ENCODE data around the gene SPATA2. TPM values are rescaled to one million over a fixed set of nuclear protein-coding genes. Genes with fewer than 3 reads are reported as not detected.
A peak's percentile ranks its signal among the peaks of the same experiment; 100 is the strongest.
"Not testable (repeated sequence)": the region's sequence is repeated elsewhere in the genome, so short reads cannot be mapped to it uniquely, and the experiment has no call there.

SPATA2 gene
- total RNA-seq, 1 experiment from 2014 or later, result 3.3 TPM

DNA sequence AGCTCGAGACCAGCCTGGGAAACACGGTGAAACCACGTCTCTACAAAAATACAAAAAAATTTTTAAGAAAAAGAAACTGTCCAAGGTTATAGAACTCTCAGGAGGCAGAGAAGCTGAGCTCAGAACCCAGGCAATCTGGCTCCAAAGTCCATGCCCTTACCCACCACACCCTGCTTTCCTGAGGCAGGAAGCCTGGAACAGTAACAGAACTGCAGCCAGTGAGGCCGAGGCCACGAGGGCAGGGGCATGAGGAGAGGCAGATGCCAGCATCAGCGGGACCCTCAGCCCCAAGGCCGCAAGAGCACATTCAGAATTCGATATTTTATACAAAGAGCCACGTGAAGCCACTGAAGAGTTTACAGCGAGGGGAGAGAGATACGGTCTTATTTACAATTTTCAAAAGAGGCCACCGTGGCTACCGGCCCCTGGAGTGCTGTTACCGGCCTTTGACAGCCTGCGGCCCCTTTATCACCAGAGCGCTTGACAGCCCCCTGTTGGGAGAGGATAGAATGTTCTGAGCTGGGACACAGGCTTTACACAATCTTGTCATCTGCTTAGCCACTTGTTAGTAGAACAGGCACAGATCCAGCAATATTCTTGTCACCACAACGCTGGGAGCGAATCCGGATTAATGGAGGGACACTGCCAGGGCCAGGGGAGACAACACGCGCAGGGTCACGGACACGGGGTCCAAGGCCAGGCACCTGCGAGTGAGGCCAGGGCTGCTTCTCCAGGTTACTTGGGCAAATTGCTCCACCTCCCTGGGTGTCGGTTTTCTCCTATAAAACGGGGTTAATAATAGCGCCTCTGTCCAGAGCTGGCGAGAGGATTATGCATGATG is 5.6 kb downstream of the SPATA2 start:
- peak; percentile 50 for DNase-seq (ENCODE audit: low read depth, low spot score)
- in situ Hi-C loops (cut with HindIII; ENCODE audit: low pct_unique_long_range_greater_than_20kb, low sequenced_read_pairs), result no loop called here

DNA sequence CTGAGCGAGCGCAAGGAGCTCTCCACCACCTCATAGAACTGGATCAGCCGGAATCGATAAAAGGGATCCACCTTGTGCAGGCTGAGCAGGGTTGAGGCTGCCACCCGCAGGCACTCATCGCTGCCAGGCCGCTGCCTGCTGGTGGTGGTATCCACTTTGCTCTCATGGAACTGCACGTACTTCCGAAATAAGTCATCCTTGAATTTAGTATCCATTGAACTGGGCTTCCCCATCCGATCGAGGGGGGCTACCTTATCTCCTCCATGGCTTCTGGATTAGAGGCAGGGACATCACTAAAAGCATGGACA is 7.1 kb downstream of the SPATA2 start:
- no peak for DNase-seq (ENCODE audit: low read depth, low spot score)
- in situ Hi-C loops (cut with HindIII; ENCODE audit: low pct_unique_long_range_greater_than_20kb, low sequenced_read_pairs), result no loop called here

GRCh38 chr20:49907405-49908257 is 7.7 kb downstream of the SPATA2 start:
- no peak for DNase-seq (ENCODE audit: low read depth, low spot score)
- in situ Hi-C loops (cut with HindIII; ENCODE audit: low pct_unique_long_range_greater_than_20kb, low sequenced_read_pairs), result no loop called here

DNA sequence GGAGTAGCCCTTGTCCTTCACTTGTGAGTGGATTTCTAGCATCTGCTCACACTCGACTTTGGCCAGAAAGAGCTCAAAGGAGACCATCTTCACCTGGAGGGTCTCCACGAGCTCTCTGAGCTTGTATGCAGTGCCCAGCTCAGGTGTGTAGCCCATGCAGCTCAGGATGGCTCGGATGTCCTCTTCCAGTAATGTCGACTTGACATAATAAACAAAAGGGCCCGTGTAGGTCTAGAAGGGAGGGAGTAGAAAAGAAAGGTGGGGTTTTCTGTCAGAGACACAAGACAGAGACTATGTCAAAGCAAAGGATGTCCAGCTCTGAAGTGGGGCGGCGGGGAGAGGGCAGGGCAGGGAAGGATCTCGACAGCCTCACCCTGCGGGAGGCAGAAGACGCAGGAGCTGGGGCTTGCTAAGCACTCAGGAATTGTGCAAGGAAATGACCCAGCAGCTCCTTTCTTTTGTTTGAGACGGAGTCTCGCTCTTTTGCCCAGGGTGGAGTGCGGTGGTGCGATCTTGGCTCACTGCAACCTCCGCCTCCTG is 8.6 kb downstream of the SPATA2 start:
- in situ Hi-C loops (cut with HindIII; ENCODE audit: low pct_unique_long_range_greater_than_20kb, low sequenced_read_pairs), result no loop called here
- no peak for DNase-seq (ENCODE audit: low read depth, low spot score)

GRCh38 chr20:49906101-49906604 is 9.2 kb downstream of the SPATA2 start:
- in situ Hi-C loops (cut with HindIII; ENCODE audit: low pct_unique_long_range_greater_than_20kb, low sequenced_read_pairs), result no loop called here
- peak; percentile 31 for DNase-seq (ENCODE audit: low read depth, low spot score)

GRCh38 chr20:49905415-49906091 is 9.8 kb downstream of the SPATA2 start:
- no peak for DNase-seq (ENCODE audit: low read depth, low spot score)
- in situ Hi-C loops (cut with HindIII; ENCODE audit: low pct_unique_long_range_greater_than_20kb, low sequenced_read_pairs), result no loop called here

- no peak for DNase-seq (ENCODE audit: low read depth, low spot score)
- in situ Hi-C loops (cut with HindIII; ENCODE audit: low pct_unique_long_range_greater_than_20kb, low sequenced_read_pairs), result no loop called here
These were observed 10.7 kb downstream of the SPATA2 start for GRCh38 chr20:49904440-49905214.

GRCh38 chr20:49901588-49901987 is 13.7 kb downstream of the SPATA2 start:
- DNase-seq (ENCODE audit: low read depth, low spot score), result no peak
- in situ Hi-C loops (cut with HindIII; ENCODE audit: low pct_unique_long_range_greater_than_20kb, low sequenced_read_pairs), result no loop called here

DNA sequence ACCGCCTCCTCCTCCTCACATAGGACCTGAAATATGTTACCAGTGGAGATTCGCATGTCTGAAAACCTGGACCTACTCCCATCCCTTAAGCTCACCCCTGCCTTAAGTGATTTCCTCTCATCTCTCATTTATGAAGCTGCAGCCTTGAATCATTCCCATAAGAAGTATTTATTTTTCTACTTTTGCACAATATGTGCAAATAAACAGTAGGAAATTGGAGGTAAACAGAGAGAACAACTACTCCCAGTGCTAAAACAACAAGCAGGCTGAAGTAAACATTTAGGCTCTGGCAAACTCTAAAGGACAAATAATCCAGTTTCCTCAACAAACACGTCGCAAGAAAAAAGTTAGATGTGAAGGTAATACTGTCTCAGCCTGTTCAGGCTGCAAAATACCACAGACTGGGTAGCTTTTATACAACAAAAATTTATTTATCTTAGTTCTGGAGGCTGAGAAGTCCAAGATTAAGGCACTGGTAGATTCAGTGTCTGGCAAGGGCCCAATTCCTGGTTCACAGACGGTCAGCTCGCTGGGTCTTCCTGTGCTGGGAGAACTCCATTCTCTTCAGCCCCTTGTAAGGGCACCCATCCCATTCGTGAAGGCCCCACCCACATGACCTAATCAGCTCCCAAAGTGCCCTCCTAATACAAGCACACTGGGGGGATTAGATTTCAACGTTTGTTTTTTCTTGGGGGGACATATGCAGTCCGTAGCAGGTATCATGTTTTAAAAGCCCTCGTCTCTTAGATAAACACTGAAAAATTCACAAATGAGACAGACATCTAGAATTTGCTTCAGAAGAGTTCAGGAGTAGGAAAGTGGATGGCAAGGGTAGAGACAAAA is 15.6 kb downstream of the SPATA2 start:
- in situ Hi-C loops (cut with HindIII; ENCODE audit: low pct_unique_long_range_greater_than_20kb, low sequenced_read_pairs), result no loop called here

DNA sequence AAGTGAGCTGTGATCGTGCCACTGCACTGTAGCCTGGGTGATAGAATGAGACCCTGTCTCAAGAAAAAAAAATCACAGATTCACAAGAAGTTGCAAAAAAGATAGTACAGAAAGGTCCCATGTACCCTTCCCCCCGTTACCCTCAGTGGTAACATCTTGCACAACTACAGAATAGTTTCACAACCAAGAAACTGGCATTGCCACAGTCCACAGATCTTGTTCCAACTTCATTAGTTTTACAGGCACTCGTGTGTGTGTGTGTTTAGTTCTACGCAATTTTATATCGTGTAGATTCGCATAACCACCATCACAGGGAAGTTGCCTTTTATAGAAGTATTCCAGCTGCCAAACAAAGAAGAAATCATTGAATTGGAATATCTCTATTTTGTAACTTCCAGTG is 19.1 kb downstream of the SPATA2 start:
- in situ Hi-C loops (cut with HindIII; ENCODE audit: low pct_unique_long_range_greater_than_20kb, low sequenced_read_pairs), result no loop called here
- no peak for DNase-seq (ENCODE audit: low read depth, low spot score)

More for the DNA sequence above, 15.6 kb downstream of the SPATA2 start:
- DNase-seq (ENCODE audit: low read depth, low spot score), result no peak

GRCh38 chr20:49895474-49896093 is 19.7 kb downstream of the SPATA2 start:
- DNase-seq (ENCODE audit: low read depth, low spot score); in situ Hi-C loops (cut with HindIII; ENCODE audit: low pct_unique_long_range_greater_than_20kb, low sequenced_read_pairs): not testable (repeated sequence)

DNA sequence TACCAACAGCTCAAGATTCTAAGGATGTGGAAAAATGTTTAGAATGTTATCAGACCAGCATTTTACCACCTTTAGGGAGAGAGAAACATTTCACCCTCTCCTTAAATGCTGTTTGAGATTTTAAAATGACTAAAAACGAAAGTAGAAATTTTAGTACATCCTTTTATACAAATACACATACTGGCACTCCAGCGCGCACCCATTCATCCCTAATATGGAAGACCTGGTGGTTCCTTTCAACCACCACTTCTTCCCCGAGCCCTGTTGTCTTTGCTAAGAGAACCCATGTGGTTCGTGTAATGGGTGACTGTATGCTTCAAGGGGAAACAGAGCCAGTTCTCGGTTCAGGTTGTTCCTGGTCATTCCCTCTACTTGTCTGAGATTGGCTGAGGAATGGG is 21.3 kb downstream of the SPATA2 start:
- in situ Hi-C loops (cut with HindIII; ENCODE audit: low pct_unique_long_range_greater_than_20kb, low sequenced_read_pairs), result no loop called here
- DNase-seq (ENCODE audit: low read depth, low spot score), result no peak

GRCh38 chr20:49893242-49894072 is 21.9 kb downstream of the SPATA2 start:
- in situ Hi-C loops (cut with HindIII; ENCODE audit: low pct_unique_long_range_greater_than_20kb, low sequenced_read_pairs), result no loop called here
- DNase-seq (ENCODE audit: low read depth, low spot score), result no peak

DNA sequence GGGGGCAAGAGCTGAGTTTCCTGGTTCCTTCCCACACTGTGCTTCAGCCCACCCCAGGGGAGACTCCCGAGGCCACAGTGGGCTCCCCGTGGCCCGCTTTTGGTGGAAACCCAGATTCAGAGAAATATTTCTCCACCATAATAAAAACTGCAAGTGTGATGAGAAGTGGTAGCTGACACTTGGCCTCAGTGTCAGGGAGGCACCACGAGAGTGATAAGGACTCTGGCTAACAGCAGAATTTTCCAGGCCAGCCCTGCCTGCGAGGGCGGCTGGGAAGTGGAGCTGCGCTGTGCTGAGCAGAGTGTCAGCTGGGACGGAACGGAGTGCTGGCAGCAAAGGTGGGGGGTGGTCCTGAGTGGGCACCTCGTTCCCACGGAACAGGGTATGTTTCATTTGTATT is 22.5 kb downstream of the SPATA2 start:
- in situ Hi-C loops (cut with HindIII; ENCODE audit: low pct_unique_long_range_greater_than_20kb, low sequenced_read_pairs), result no loop called here
- DNase-seq (ENCODE audit: low read depth, low spot score), result no peak

GRCh38 chr20:49892260-49892659 is 23.1 kb downstream of the SPATA2 start:
- in situ Hi-C loops (cut with HindIII; ENCODE audit: low pct_unique_long_range_greater_than_20kb, low sequenced_read_pairs), result no loop called here
- DNase-seq (ENCODE audit: low read depth, low spot score), result no peak

Measured in SK-MEL-5 (cell line).